Spleen (tissue), 11 donors: ENCODE measurements around the gene TMPRSS11D. TPM values are rescaled to one million over a fixed set of nuclear protein-coding genes. Genes with fewer than 3 reads are reported as not detected.

Source experiments
- DNase-seq: peaks from one replicate; pipeline ENCODE4 v3.0.0-alpha.2; 2020
- H3K27ac ChIP-seq, 8 donors: fragments of 200-600 bp; sonication (generic) in 7 of 8; 1 replicate in 4 of 8; 2 replicates in 4 of 8; pipeline versions ENCODE4 v1.5.0 to v1.8.0; 2016 to 2021; ENCODE audit warnings: inconsistent platforms in 4 of 8, mild to moderate bottlenecking in 4 of 8, moderate library complexity in 1 of 8
- H3K27me3 ChIP-seq, 7 donors: fragments of 200-600 bp; sonication (generic) in 6 of 7; replicated peaks in 1 of 7; 1 replicate in 4 of 7; 2 replicates in 3 of 7; pipeline versions ENCODE4 v1.5.0 to v1.8.0; 2016 to 2021; ENCODE audit warnings: inconsistent platforms in 3 of 7, mild to moderate bottlenecking in 1 of 7
- H3K36me3 ChIP-seq, 6 donors: fragments of 200-600 bp; sonication (generic) in 5 of 6; 1 replicate in 4 of 6; 2 replicates in 2 of 6; pipeline versions ENCODE4 v1.5.0 to v1.8.0; 2016 to 2021; ENCODE audit warnings: inconsistent platforms in 2 of 6
- H3K4me1 ChIP-seq, 6 donors: fragments of 200-600 bp; sonication (generic) in 5 of 6; 1 replicate in 3 of 6; 2 replicates in 3 of 6; pipeline versions ENCODE4 v1.5.0 to v1.8.0; 2016 to 2021; ENCODE audit warnings: inconsistent platforms in 3 of 6
- H3K4me3 ChIP-seq, 8 donors: fragments of 200-600 bp; sonication (generic) in 7 of 8; 1 replicate in 4 of 8; 2 replicates in 4 of 8; pipeline versions ENCODE4 v1.5.0 to v1.8.0; 2016 to 2021; ENCODE audit warnings: inconsistent platforms in 4 of 8, mild to moderate bottlenecking in 4 of 8, moderate library complexity in 2 of 8
- H3K9me3 ChIP-seq, 8 donors: fragments of 200-600 bp; sonication (generic) in 7 of 8; 1 replicate in 4 of 8; 2 replicates in 4 of 8; pipeline versions ENCODE4 v1.5.0 to v1.8.0; 2016 to 2021; ENCODE audit warnings: inconsistent platforms in 4 of 8
- POLR2A ChIP-seq, 3 donors: fragments of 450-650 bp; IDR thresholded peaks; one replicate each; pipeline ENCODE4 v1.5.1; 2017; ENCODE audit warnings: antibody characterized with exemption in 3 of 3, mild to moderate bottlenecking in 1 of 3
- POLR2AphosphoS5 ChIP-seq, 3 donors: sonication (generic); formaldehyde crosslinking; IDR thresholded peaks; one replicate each; pipeline ENCODE4 v1.5.1; 2017; ENCODE audit warnings: antibody characterized with exemption in 3 of 3
- WGBS, 5 donors: extraction: QIAGEN DNeasy Blood & Tissue Kit in 3 of 5; methylation state at CpG; one replicate each; pipeline versions ENCODE4 v1.1.5 to v1.1.7; 2013 to 2018; 5-methylcytosine and 5-hydroxymethylcytosine counted together
- intact Hi-C: fragments of 100-400 bp; cut with DNase I; formaldehyde crosslinking; loops from one replicate; pipeline ENCODE4 v1.15.0; 2023; ENCODE audit warnings: low total_unique reads
- polyA plus RNA-seq, 3 donors: library from polyadenylated mRNA; stranded (reverse); fragments of 200-250 nt; gene quantifications; one replicate each; pipeline ENCODE4 v1.2.1, GENCODE V29; 2013
- total RNA-seq, 7 donors: library from RNA; depleted of rRNA in 3 of 7; stranded (reverse); fragments of >200 nt in 3 of 7; fragmentation: NEBNext Ultra II Directional in 4 of 7; extraction: Animal tissue kit (Norgen Biotek cat#: 25700) in 4 of 7; gene quantifications; one replicate each; pipeline versions ENCODE4 v1.1.0 to v1.2.1, GENCODE V29; 2016 to 2021
- TF ChIP-seq, protein P1 (sequence below), 11 experiments: fragments of 200-600 bp in 7 of 11; fragments of 450-650 bp in 4 of 11; sonication (generic) in 4 of 11; IDR thresholded peaks in 8 of 11; conservative IDR thresholded peaks in 3 of 11; 1 replicate in 7 of 11; 2 replicates in 4 of 11; pipeline versions ENCODE4 v1.4.0 to v1.8.0; 2016 to 2021; ENCODE audit warnings: antibody characterized with exemption in 11 of 11, inconsistent platforms in 4 of 11, mild to moderate bottlenecking in 1 of 11
- donor health status: healthy with polysubstance abuse.
- donor health status: DM: no; HTN: no; CAD: no; lungs with moderate emphysema.
- donor health status: DM: no; HTN: no; CAD: no.
- donor health status: Bipolar disorder and iron deficiency.
- donor health status: healthy.
- donor health status: DM: no; HTN: no; CAD: no.
- donor health status: DM: yes; HTN: yes; CAD: no.

Gene TMPRSS11D
- total and polyA plus RNA-seq, 10 donors, result 0.02 to 0.06 TPM; not detected in 8

DNA sequence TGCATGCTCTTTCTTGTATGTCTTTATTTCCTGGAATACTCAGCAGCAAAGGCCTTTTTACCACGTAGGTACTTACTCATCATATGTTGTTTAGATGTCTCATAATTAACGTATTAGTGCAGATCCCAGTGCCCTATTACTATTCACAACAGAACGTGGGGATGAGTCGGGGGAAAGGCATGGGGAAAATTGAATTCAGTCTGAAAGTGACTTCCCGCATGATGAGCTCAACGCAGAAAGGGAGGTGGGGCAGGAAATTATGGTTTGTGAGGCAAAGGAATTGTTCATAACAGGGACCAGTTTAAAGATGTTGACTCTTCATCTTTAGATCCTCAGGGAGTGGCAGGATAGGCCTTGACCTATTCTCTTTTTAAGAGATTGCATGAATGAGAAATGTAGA lies 2.0 kb upstream of the TMPRSS11D start:
- Histone ChIP-seq H3K36me3 (no peaks in the 10 kb centered on the region), H3K27me3 (no peaks in the 10 kb centered on the region), H3K27ac (peak overlapping the region in 3 of 8 donors; percentile 1 to 3 (median 3)), H3K4me3 (no peak overlapping the region), H3K4me1 (no peaks in the 10 kb centered on the region), H3K9me3 (no peaks in the 10 kb centered on the region)
- no peak for DNase-seq
- 29 to 59% (median 45%) methylated on average over 6 of the region's 6 CpGs for WGBS, 5 donors
- TF ChIP-seq, protein P1, sequence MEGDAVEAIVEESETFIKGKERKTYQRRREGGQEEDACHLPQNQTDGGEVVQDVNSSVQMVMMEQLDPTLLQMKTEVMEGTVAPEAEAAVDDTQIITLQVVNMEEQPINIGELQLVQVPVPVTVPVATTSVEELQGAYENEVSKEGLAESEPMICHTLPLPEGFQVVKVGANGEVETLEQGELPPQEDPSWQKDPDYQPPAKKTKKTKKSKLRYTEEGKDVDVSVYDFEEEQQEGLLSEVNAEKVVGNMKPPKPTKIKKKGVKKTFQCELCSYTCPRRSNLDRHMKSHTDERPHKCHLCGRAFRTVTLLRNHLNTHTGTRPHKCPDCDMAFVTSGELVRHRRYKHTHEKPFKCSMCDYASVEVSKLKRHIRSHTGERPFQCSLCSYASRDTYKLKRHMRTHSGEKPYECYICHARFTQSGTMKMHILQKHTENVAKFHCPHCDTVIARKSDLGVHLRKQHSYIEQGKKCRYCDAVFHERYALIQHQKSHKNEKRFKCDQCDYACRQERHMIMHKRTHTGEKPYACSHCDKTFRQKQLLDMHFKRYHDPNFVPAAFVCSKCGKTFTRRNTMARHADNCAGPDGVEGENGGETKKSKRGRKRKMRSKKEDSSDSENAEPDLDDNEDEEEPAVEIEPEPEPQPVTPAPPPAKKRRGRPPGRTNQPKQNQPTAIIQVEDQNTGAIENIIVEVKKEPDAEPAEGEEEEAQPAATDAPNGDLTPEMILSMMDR (IDR thresholded peaks at IDR 0.05 in 8 of 11, conservative IDR thresholded peaks at IDR 0.05 in 3 of 11), result no peak
- TF ChIP-seq POLR2AphosphoS5 (IDR thresholded peaks at IDR 0.05), result no peak
- TF ChIP-seq POLR2A (IDR thresholded peaks at IDR 0.05), result no peak
- intact Hi-C loops, result no loop called here

DNA sequence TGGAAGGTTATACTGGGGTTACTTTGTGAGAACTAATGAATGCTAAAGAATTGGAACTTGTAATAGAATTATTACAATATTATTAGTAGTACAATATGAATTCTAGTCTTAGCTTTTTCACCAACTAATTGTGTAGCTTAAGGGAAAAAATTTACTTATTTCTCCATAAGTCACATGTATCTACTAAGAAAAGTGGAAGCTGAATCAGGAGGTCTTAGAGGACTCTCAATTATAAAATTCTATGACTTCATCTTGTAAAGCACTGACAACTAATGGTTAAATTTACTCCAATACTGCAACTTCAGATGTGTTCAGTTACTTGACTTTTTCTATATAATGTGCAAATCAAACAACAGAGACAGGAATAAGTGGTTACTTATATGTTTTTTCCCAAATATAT lies 899 bp upstream of the TMPRSS11D start:
- no peak overlapping the region for H3K4me3 ChIP-seq
- TF ChIP-seq, protein P1 (IDR thresholded peaks at IDR 0.05 in 8 of 11, conservative IDR thresholded peaks at IDR 0.05 in 3 of 11), result no peak
- no peak for DNase-seq
- no peaks in the 10 kb centered on the region for H3K36me3 ChIP-seq
- no peak overlapping the region for H3K27ac ChIP-seq
- no peaks in the 10 kb centered on the region for H3K4me1 ChIP-seq
- no peaks in the 10 kb centered on the region for H3K27me3 ChIP-seq
- intact Hi-C loops, result no loop called here
- no peaks in the 10 kb centered on the region for H3K9me3 ChIP-seq

DNA sequence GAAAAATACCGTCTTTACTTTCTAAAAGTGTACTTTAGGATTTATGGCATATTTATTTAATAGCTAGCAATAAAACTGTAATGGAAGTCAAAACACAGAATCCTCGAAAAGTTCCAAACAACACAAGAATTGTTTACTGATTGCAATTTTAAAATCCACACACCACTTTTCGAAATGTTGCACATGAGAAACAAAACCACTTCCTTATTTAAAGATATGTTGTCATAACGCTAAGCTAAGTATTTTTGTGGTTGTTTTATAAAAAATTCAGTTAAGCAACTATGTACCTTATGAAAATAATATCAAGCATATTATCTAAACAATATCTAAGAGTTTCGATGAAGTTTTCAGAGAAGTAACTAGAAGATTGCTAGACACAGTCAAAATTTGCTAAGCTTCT lies 344 bp downstream of the TMPRSS11D start:
- no peaks in the 10 kb centered on the region for H3K36me3 ChIP-seq
- WGBS, 5 donors, result 39 to 65% (median 59%) methylated on average over 5 of the region's 5 CpGs
- no peak overlapping the region for H3K4me3 ChIP-seq
- H3K27ac ChIP-seq, result peak overlapping the region in 2 of 8 donors; percentile 45 to 54
- H3K9me3 ChIP-seq, result no peaks in the 10 kb centered on the region
- DNase-seq, result no peak
- no peaks in the 10 kb centered on the region for H3K27me3 ChIP-seq
- intact Hi-C loops, result no loop called here
- no peaks in the 10 kb centered on the region for H3K4me1 ChIP-seq
- TF ChIP-seq, protein P1 (IDR thresholded peaks at IDR 0.05 in 8 of 11, conservative IDR thresholded peaks at IDR 0.05 in 3 of 11), result no peak
- TF ChIP-seq POLR2A (IDR thresholded peaks at IDR 0.05), result no peak
- TF ChIP-seq POLR2AphosphoS5 (IDR thresholded peaks at IDR 0.05), result no peak

DNA sequence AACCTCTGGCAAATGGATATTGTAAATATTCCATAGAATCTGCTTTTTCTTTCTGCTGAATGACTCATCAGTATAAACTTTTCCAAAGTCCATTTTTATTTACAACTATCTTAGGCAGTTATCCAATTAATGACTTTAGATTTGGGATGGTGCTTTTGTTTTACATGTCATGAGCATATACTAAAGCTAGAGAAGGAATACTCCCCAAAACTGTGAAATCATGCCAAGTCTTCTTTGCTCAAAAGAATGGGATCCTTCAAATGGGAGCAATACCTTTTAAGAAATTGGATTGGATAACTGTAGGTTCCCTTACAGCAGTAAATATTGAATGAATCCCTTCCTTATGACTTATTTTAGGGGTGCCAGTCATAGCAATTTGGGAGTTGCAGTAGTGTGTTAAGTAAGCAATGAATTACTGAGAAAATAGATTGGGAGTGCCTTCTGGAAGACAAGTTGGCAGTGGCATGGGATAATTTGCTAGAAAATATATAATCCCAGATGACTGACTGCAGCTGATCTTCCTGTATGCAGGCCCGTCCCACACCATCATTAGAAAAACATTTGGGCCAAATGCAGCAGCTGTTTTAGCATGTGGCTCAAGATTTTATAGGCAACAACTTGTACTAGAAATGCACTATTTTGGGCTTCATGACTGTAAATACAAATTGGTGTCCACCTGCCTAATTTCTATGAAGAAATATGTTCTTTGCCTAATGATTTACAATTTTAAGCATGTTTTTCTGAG lies 2.8 kb downstream of the TMPRSS11D start:
- Histone ChIP-seq H3K9me3 (no peaks in the 10 kb centered on the region), H3K36me3 (no peaks in the 10 kb centered on the region), H3K27ac (no peak overlapping the region), H3K4me3 (no peak overlapping the region), H3K27me3 (no peaks in the 10 kb centered on the region), H3K4me1 (no peaks in the 10 kb centered on the region)
- TF ChIP-seq, protein P1 (IDR thresholded peaks at IDR 0.05 in 8 of 11, conservative IDR thresholded peaks at IDR 0.05 in 3 of 11), result no peak
- TF ChIP-seq POLR2A (IDR thresholded peaks at IDR 0.05) (no peak), POLR2AphosphoS5 (IDR thresholded peaks at IDR 0.05) (no peak)
- intact Hi-C loops, result no loop called here
- WGBS, 5 donors, result 62 to 86% (median 83%) methylated on average over 1 of the region's 1 CpG
- no peak for DNase-seq
